Measurements from ENCODE around the gene WDR1. TPM values are rescaled to one million over a fixed set of nuclear protein-coding genes. Genes with fewer than 3 reads are reported as not detected.

Gene WDR1
- polyA plus RNA-seq, 3 donors = 206 to 251 (median 243) TPM

DNA sequence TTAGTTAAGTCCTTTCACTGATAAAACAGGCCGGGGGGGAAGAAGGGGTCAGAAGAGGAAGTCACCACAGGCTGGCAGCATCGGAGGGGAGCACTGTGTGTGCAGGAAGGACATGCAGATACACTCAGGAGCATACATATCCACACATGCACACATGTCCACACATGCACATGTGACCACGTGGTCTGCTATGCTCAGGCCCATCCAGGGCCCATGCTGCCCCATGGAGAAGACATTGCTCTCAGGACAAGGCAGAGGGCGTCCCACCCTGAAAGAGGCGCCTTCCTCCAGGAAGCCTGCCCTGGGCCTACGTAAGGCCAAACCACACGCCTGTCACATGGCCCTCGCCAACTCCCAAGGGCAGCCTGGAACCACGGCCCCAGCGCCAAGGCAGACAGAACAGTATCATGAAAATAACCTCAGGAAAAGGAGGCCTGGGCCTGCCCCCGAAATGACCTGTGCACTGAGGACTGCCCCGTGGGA lies 15.8 kb downstream of the WDR1 start:
- peak overlapping the region; percentile 55 to 88 (median 85) for H3K27ac Mint-ChIP-seq
- H3K9me3 Mint-ChIP-seq = no peaks in the 10 kb centered on the region
- Histone ChIP-seq H3K9me3 (replicated peaks in 1 of 2; ENCODE audit: control insufficient read depth in 1 of 2, insufficient read depth in 1 of 2, low read length in 2 of 2) (no peaks in the 10 kb centered on the region), H2AFZ (ENCODE audit: insufficient read depth, low read depth, low read length, poor library complexity, severe bottlenecking) (no peak overlapping the region), H3K4me2 (replicated peaks; ENCODE audit: extremely low read depth, low read length, poor library complexity, severe bottlenecking) (peak overlapping the region; percentile 17), H3K27me3 (ENCODE audit: control insufficient read depth in 2 of 2, insufficient read depth in 2 of 2, low read length in 2 of 2) (no peaks in the 10 kb centered on the region), H3K36me3 (replicated peaks in 1 of 2; ENCODE audit: control insufficient read depth in 1 of 2, insufficient read depth in 2 of 2, low read length in 2 of 2) (peaks cover 68 to 86% of the 10 kb centered on the region in 2 donors), H3K79me2 (ENCODE audit: insufficient read depth, low read length) (peaks cover 84% of the 10 kb centered on the region), H3K4me1 (ENCODE audit: control insufficient read depth in 1 of 2, insufficient read depth in 2 of 2, low read length in 2 of 2) (peaks cover 54 to 65% of the 10 kb centered on the region in 2 donors), H3K9ac (ENCODE audit: insufficient read depth, low read length, poor library complexity, severe bottlenecking) (no peak overlapping the region), H4K20me1 (ENCODE audit: insufficient read depth, low read length) (peaks cover 100% of the 10 kb centered on the region), H3K27ac (ENCODE audit: low read depth in 1 of 2, low read length in 2 of 2) (peak overlapping the region; percentile 61 to 98), H3K4me3 (replicated peaks in 1 of 3; ENCODE audit: low read depth in 2 of 3, low read length in 3 of 3) (no peak overlapping the region)
- intact Hi-C loops (cut with micrococcal nuclease) = no loop called here
- peaks cover 84 to 97% of the 10 kb centered on the region in 2 donors for H3K36me3 Mint-ChIP-seq
- H3K27me3 Mint-ChIP-seq (ENCODE audit: low read depth in 3 of 3) = peaks cover 0 to 3% (median 0%) of the 10 kb centered on the region in 3 donors
- peak; percentile 36 to 81 (median 68) for DNase-seq
- 6% methylated on average over 11 of the region's 12 CpGs for WGBS (ENCODE audit: insufficient coverage)
- TF ChIP-seq CTCF (IDR thresholded peaks at IDR 0.05) = peak; percentile 29
- peaks cover 86% of the 10 kb centered on the region for H3K4me1 Mint-ChIP-seq
- no peak overlapping the region for H3K4me3 Mint-ChIP-seq

- Mint-ChIP-seq H3K27ac (peak overlapping the region in 5 of 7 donors; percentile 2 to 88 (median 85)), H3K27me3 (ENCODE audit: low read depth in 3 of 3) (peaks cover 0 to 1% (median 0%) of the 10 kb centered on the region in 3 donors), H3K4me3 (no peak overlapping the region), H3K4me1 (peaks cover 86% of the 10 kb centered on the region), H3K36me3 (peaks cover 80 to 98% of the 10 kb centered on the region in 2 donors), H3K9me3 (no peaks in the 10 kb centered on the region)
- Histone ChIP-seq H4K20me1 (ENCODE audit: insufficient read depth, low read length) (peaks cover 100% of the 10 kb centered on the region), H3K9ac (ENCODE audit: insufficient read depth, low read length, poor library complexity, severe bottlenecking) (no peak overlapping the region), H3K4me2 (replicated peaks; ENCODE audit: extremely low read depth, low read length, poor library complexity, severe bottlenecking) (no peak overlapping the region), H3K4me3 (replicated peaks in 1 of 3; ENCODE audit: low read depth in 2 of 3, low read length in 3 of 3) (no peak overlapping the region), H3K79me2 (ENCODE audit: insufficient read depth, low read length) (peaks cover 84% of the 10 kb centered on the region), H3K27me3 (ENCODE audit: control insufficient read depth in 2 of 2, insufficient read depth in 2 of 2, low read length in 2 of 2) (no peaks in the 10 kb centered on the region), H3K36me3 (replicated peaks in 1 of 2; ENCODE audit: control insufficient read depth in 1 of 2, insufficient read depth in 2 of 2, low read length in 2 of 2) (peaks cover 72 to 86% of the 10 kb centered on the region in 2 donors), H3K27ac (ENCODE audit: low read depth in 1 of 2, low read length in 2 of 2) (peak overlapping the region; percentile 61 to 98), H3K4me1 (ENCODE audit: control insufficient read depth in 1 of 2, insufficient read depth in 2 of 2, low read length in 2 of 2) (peaks cover 65 to 75% of the 10 kb centered on the region in 2 donors), H3K9me3 (replicated peaks in 1 of 2; ENCODE audit: control insufficient read depth in 1 of 2, insufficient read depth in 1 of 2, low read length in 2 of 2) (no peaks in the 10 kb centered on the region), H2AFZ (ENCODE audit: insufficient read depth, low read depth, low read length, poor library complexity, severe bottlenecking) (no peak overlapping the region)
- no peak for DNase-seq
- intact Hi-C loops (cut with micrococcal nuclease) = no loop called here
- 92% methylated on average over 16 of the region's 25 CpGs for WGBS (ENCODE audit: insufficient coverage)
- no peak for TF ChIP-seq CTCF (IDR thresholded peaks at IDR 0.05)
These were observed 16.9 kb downstream of the WDR1 start for GRCh38 chr4:10099499-10100325.

All from CD14-positive monocyte (primary cell).